ENCODE data around the gene FLVCR2.

GRCh38 chr14:75553157-75553556, 25.3 kb upstream of the FLVCR2 start:
- TF ChIP-seq JUND (IDR thresholded peaks at IDR 0.05), result no peak
- no peak for TF ChIP-seq CTCF (IDR thresholded peaks at IDR 0.05)
- TF ChIP-seq GATA2 (CRISPR knock-in tag; IDR thresholded peaks at IDR 0.05), result no peak
- TF ChIP-seq REST (IDR thresholded peaks at IDR 0.05; ENCODE audit: low read depth, low read length), result no peak
- TF ChIP-seq GABPA (IDR thresholded peaks at IDR 0.05; ENCODE audit: low read depth), result no peak
- TF ChIP-seq FOXJ3 (CRISPR knock-in tag; IDR thresholded peaks at IDR 0.05), result no peak
- TF ChIP-seq NFIC (IDR thresholded peaks at IDR 0.05; ENCODE audit: borderline replicate concordance), result no peak

All from SK-N-SH (cell line).